ENCODE data around the gene SWAP70.

Gene SWAP70

GRCh38 chr11:9753021-9753420, 89.1 kb downstream of the SWAP70 start:
- DNase-seq (ENCODE audit: low read depth in 2 of 2) = no peak

GRCh38 chr11:9754010-9754471, 90.2 kb downstream of the SWAP70 start:
- no peak for DNase-seq (ENCODE audit: low read depth in 2 of 2)

GRCh38 chr11:9755561-9756185, 91.8 kb downstream of the SWAP70 start:
- no peak for DNase-seq (ENCODE audit: low read depth in 2 of 2)

GRCh38 chr11:9756461-9756860, 92.6 kb downstream of the SWAP70 start:
- DNase-seq (ENCODE audit: low read depth in 2 of 2) = no peak

GRCh38 chr11:9756878-9757277, 93.0 kb downstream of the SWAP70 start:
- no peak for DNase-seq (ENCODE audit: low read depth in 2 of 2)

- peak; percentile 91 to 96 for DNase-seq (ENCODE audit: low read depth in 2 of 2)
Observed at GRCh38 chr11:9757809-9758636, 94.1 kb downstream of the SWAP70 start.

GRCh38 chr11:9758637-9759518, 95.0 kb downstream of the SWAP70 start:
- peak; percentile 40 to 56 for DNase-seq (ENCODE audit: low read depth in 2 of 2)

GRCh38 chr11:9759519-9760192, 95.8 kb downstream of the SWAP70 start:
- peak; percentile 84 to 86 for DNase-seq (ENCODE audit: low read depth in 2 of 2)

- no peak for DNase-seq (ENCODE audit: low read depth in 2 of 2)
Observed at GRCh38 chr11:9760193-9760575, 96.3 kb downstream of the SWAP70 start.

- no peak for DNase-seq (ENCODE audit: low read depth in 2 of 2)
Observed at GRCh38 chr11:9761441-9761945, 97.6 kb downstream of the SWAP70 start.

GRCh38 chr11:9762531-9762930, 98.7 kb downstream of the SWAP70 start:
- no peak for DNase-seq (ENCODE audit: low read depth in 2 of 2)

- no peak for DNase-seq (ENCODE audit: low read depth in 2 of 2)
Observed at GRCh38 chr11:9763301-9763700, 99.4 kb downstream of the SWAP70 start.

GRCh38 chr11:9765320-9766101, 101.6 kb downstream of the SWAP70 start:
- DNase-seq (ENCODE audit: low read depth in 2 of 2) = no peak

- no peak for DNase-seq (ENCODE audit: low read depth in 2 of 2)
Observed at GRCh38 chr11:9769621-9770020, 105.7 kb downstream of the SWAP70 start.

GRCh38 chr11:9771071-9771511, 107.2 kb downstream of the SWAP70 start:
- no peak for DNase-seq (ENCODE audit: low read depth in 2 of 2)

- no peak for DNase-seq (ENCODE audit: low read depth in 2 of 2)
Observed at GRCh38 chr11:9772218-9772617, 108.3 kb downstream of the SWAP70 start.

- DNase-seq (ENCODE audit: low read depth in 2 of 2) = no peak
Observed at GRCh38 chr11:9773524-9773923, 109.6 kb downstream of the SWAP70 start.

- no peak for DNase-seq (ENCODE audit: low read depth in 2 of 2)
Observed at GRCh38 chr11:9774109-9774508, 110.2 kb downstream of the SWAP70 start.

- DNase-seq (ENCODE audit: low read depth in 2 of 2) = no peak
Observed at GRCh38 chr11:9774591-9775397, 110.9 kb downstream of the SWAP70 start.

- no peak for DNase-seq (ENCODE audit: low read depth in 2 of 2)
Observed at GRCh38 chr11:9775398-9775779, 111.5 kb downstream of the SWAP70 start.
